ENCODE results near the gene EXD3.
A peak's percentile ranks its signal among the peaks of the same experiment; 100 is the strongest.

GRCh38 chr9:137313956-137314560 is 108.9 kb downstream of the EXD3 start:
- TF ChIP-seq CTCF (IDR thresholded peaks at IDR 0.05) (peak in 1 of 3 experiments; percentile 21), POLR2AphosphoS5 (IDR thresholded peaks at IDR 0.05) (no peak)

Data from esophagus muscularis mucosa (tissue), 3 donors.